Measurements from ENCODE around the gene GRHPR.

Gene GRHPR

GRCh38 chr9:37379835-37380234 is 42.7 kb upstream of the GRHPR start:
- ChIA-PET POLR2A (no interaction called here), CTCF (interaction anchor here (0.7 kb wide), 1 partner anchor 26 kb away, joined by 4 read pairs; no protein-coding TSS in a partner anchor)
- DNase-seq (ENCODE audit: extremely low spot score), result no peak
- TF ChIP-seq ZNF384 (IDR thresholded peaks at IDR 0.05) (no peak), NFRKB (IDR thresholded peaks at IDR 0.05) (no peak), L3MBTL2 (conservative IDR thresholded peaks at IDR 0.05) (no peak)

DNA sequence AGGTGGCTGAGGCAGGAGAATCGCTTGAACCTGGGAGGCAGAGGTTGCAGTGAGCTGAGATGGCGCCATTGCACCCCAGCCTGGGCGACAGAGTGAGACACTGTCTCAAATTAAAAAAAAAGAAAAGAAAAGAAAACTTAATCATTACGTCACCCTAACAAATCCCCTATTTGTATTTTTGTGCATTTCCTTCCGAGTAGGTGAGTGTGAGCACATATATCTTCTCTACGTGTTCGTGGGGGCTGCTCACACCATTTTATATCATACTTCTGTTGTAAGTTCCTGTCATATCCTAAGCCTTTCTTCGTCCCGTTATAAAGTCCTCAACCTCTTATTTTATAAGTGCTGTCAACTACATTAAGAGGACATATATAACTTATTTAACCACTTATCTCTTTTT is 41.9 kb upstream of the GRHPR start:
- CTCF ChIA-PET, result no interaction called here
- no peak for DNase-seq (ENCODE audit: extremely low spot score)
- TF ChIP-seq BHLHE40 (IDR thresholded peaks at IDR 0.05; ENCODE audit: borderline replicate concordance) (no peak), ZNF384 (IDR thresholded peaks at IDR 0.05) (no peak), PKNOX1 (IDR thresholded peaks at IDR 0.05) (no peak), FOXA1 (IDR thresholded peaks at IDR 0.05) (no peak), FOXM1 (IDR thresholded peaks at IDR 0.05; ENCODE audit: borderline replicate concordance) (no peak), ELF4 (IDR thresholded peaks at IDR 0.05) (no peak), L3MBTL2 (conservative IDR thresholded peaks at IDR 0.05) (no peak), TARDBP (IDR thresholded peaks at IDR 0.05) (no peak), FOXK2 (IDR thresholded peaks at IDR 0.05) (no peak), CTBP1 (IDR thresholded peaks at IDR 0.05; ENCODE audit: borderline replicate concordance) (no peak), SUZ12 (IDR thresholded peaks at IDR 0.05) (no peak), ARNT (IDR thresholded peaks at IDR 0.05) (no peak), HDGF (IDR thresholded peaks at IDR 0.05; ENCODE audit: borderline replicate concordance) (no peak), SP1 (IDR thresholded peaks at IDR 0.05) (no peak), LEF1 (IDR thresholded peaks at IDR 0.05; ENCODE audit: borderline replicate concordance) (no peak), NFRKB (IDR thresholded peaks at IDR 0.05) (no peak)
- POLR2A ChIA-PET, result no interaction called here

GRCh38 chr9:37381094-37381741 is 41.3 kb upstream of the GRHPR start:
- TF ChIP-seq FOXK2 (IDR thresholded peaks at IDR 0.05) (no peak), BHLHE40 (IDR thresholded peaks at IDR 0.05; ENCODE audit: borderline replicate concordance) (no peak), HDGF (IDR thresholded peaks at IDR 0.05; ENCODE audit: borderline replicate concordance) (no peak), L3MBTL2 (conservative IDR thresholded peaks at IDR 0.05) (no peak), FOXM1 (IDR thresholded peaks at IDR 0.05; ENCODE audit: borderline replicate concordance) (no peak), SUZ12 (IDR thresholded peaks at IDR 0.05) (no peak)
- ChIA-PET CTCF (no interaction called here), POLR2A (no interaction called here)
- DNase-seq (ENCODE audit: extremely low spot score), result no peak

- TF ChIP-seq CTBP1 (IDR thresholded peaks at IDR 0.05; ENCODE audit: borderline replicate concordance) (no peak), ZNF384 (IDR thresholded peaks at IDR 0.05) (no peak), PKNOX1 (IDR thresholded peaks at IDR 0.05) (no peak), L3MBTL2 (conservative IDR thresholded peaks at IDR 0.05) (no peak), SUZ12 (IDR thresholded peaks at IDR 0.05) (no peak), ARNT (IDR thresholded peaks at IDR 0.05) (no peak), FOXK2 (IDR thresholded peaks at IDR 0.05) (no peak), FOXA1 (IDR thresholded peaks at IDR 0.05) (no peak), BHLHE40 (IDR thresholded peaks at IDR 0.05; ENCODE audit: borderline replicate concordance) (no peak), ELF4 (IDR thresholded peaks at IDR 0.05) (no peak), NFRKB (IDR thresholded peaks at IDR 0.05) (no peak), TARDBP (IDR thresholded peaks at IDR 0.05) (no peak), HDGF (IDR thresholded peaks at IDR 0.05; ENCODE audit: borderline replicate concordance) (no peak)
- DNase-seq (ENCODE audit: extremely low spot score), result no peak
- ChIA-PET CTCF (no interaction called here), POLR2A (no interaction called here)
These were observed 40.1 kb upstream of the GRHPR start for GRCh38 chr9:37382161-37382981.

GRCh38 chr9:37382982-37383357 is 39.5 kb upstream of the GRHPR start:
- ChIA-PET POLR2A (no interaction called here), CTCF (no interaction called here)
- no peak for DNase-seq (ENCODE audit: extremely low spot score)
- TF ChIP-seq BHLHE40 (IDR thresholded peaks at IDR 0.05; ENCODE audit: borderline replicate concordance), result no peak
- no peak for TF ChIP-seq FOXA1 (IDR thresholded peaks at IDR 0.05)
- TF ChIP-seq L3MBTL2 (conservative IDR thresholded peaks at IDR 0.05), result no peak
- no peak for TF ChIP-seq PKNOX1 (IDR thresholded peaks at IDR 0.05)

- DNase-seq (ENCODE audit: extremely low spot score), result no peak
- CTCF ChIA-PET, result no interaction called here
- POLR2A ChIA-PET, result no interaction called here
- no peak for TF ChIP-seq ZNF384 (IDR thresholded peaks at IDR 0.05)
These were observed 39.1 kb upstream of the GRHPR start for GRCh38 chr9:37383393-37383792.

Measured in HEK293T (cell line).